ENCODE results near the gene SERPING1. TPM values are rescaled to one million over a fixed set of nuclear protein-coding genes. Genes with fewer than 3 reads are reported as not detected.

The SERPING1 gene
- total RNA-seq, 1 experiment from 2014 or later, result 12.3 TPM

Other genes starting within 250 kb of the SERPING1 start
- not detected in 2 replicates for gene PRG3, start 216.5 kb upstream of the SERPING1 start, total RNA-seq (2014; rRNA removed; shearing (Covaris generic))
- not detected in 2 replicates for gene PRG2, start 207.0 kb upstream of the SERPING1 start, total RNA-seq (2014; rRNA removed; shearing (Covaris generic))
- 0.12 TPM in 1 of 2 replicates, not detected in the other for gene SLC43A3, start 170.6 kb upstream of the SERPING1 start, total RNA-seq (2014; rRNA removed; shearing (Covaris generic))
- gene RTN4RL2, start 137.2 kb upstream of the SERPING1 start, total RNA-seq (2014; rRNA removed; shearing (Covaris generic)), result 0.26 and 0.35 TPM in 2 replicates
- 8.8 and 9.5 TPM in 2 replicates for gene SLC43A1, start 82.0 kb upstream of the SERPING1 start, total RNA-seq (2014; rRNA removed; shearing (Covaris generic))
- gene TIMM10, start 66.9 kb upstream of the SERPING1 start, total RNA-seq (2014; rRNA removed; shearing (Covaris generic)), result 93.2 and 147 TPM in 2 replicates
- gene SMTNL1, start 60.1 kb upstream of the SERPING1 start, total RNA-seq (2014; rRNA removed; shearing (Covaris generic)), result 4.5 and 5.6 TPM in 2 replicates
- gene UBE2L6, start 30.0 kb upstream of the SERPING1 start, total RNA-seq (2014; rRNA removed; shearing (Covaris generic)), result 36.9 and 39.9 TPM in 2 replicates
- gene YPEL4, start 52.2 kb downstream of the SERPING1 start, total RNA-seq (2014; rRNA removed; shearing (Covaris generic)), result 0.04 TPM in 1 of 2 replicates, not detected in the other
- 26.5 and 27.4 TPM in 2 replicates for gene CLP1, start 60.1 kb downstream of the SERPING1 start, total RNA-seq (2014; rRNA removed; shearing (Covaris generic))
- 45.6 and 46.6 TPM in 2 replicates for gene ZDHHC5, start 70.4 kb downstream of the SERPING1 start, total RNA-seq (2014; rRNA removed; shearing (Covaris generic))
- 28.1 and 28.6 TPM in 2 replicates for gene MED19, start 114.5 kb downstream of the SERPING1 start, total RNA-seq (2014; rRNA removed; shearing (Covaris generic))
- gene TMX2, start 114.9 kb downstream of the SERPING1 start, total RNA-seq (2014; rRNA removed; shearing (Covaris generic)), result 125 and 132 TPM in 2 replicates
- 116 and 133 TPM in 2 replicates for gene SELENOH, start 143.8 kb downstream of the SERPING1 start, total RNA-seq (2014; rRNA removed; shearing (Covaris generic))
- 0.02 TPM in 1 of 2 replicates, not detected in the other for gene BTBD18, start 154.1 kb downstream of the SERPING1 start, total RNA-seq (2014; rRNA removed; shearing (Covaris generic))
- 94.9 and 95.9 TPM in 2 replicates for gene CTNND1, start 164.1 kb downstream of the SERPING1 start, total RNA-seq (2014; rRNA removed; shearing (Covaris generic))